Epidermal melanocyte (primary cell): Measurements from ENCODE around the gene CDC42BPG.
A peak's percentile ranks its signal among the peaks of the same experiment; 100 is the strongest.

Experiments
- DNase-seq: peaks from one replicate; pipeline ENCODE4 v3.0.0; 2011; ENCODE audit warnings: low spot score; ENCODE audit not compliant: insufficient read length

The CDC42BPG gene

DNA sequence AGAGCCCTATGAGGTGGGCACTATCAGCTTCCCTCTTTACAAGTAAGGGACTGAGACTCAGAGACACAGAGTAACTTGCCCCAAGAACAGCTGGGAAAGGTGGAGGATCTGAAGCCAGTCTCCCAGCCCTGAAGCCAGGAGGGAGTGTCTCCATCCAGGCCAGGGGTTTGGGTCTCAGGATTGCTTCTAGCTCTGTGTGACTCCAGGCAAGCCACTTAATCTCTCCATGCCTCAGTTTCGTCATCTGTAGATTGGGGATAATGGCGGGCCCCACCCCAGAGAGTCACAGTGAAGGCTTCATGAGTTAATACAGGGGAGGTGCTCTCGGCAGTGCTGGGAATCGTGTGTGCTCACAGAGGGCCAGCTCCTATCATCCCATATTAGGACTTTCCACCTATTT is 52.0 kb downstream of the CDC42BPG start:
- no peak for DNase-seq

DNA sequence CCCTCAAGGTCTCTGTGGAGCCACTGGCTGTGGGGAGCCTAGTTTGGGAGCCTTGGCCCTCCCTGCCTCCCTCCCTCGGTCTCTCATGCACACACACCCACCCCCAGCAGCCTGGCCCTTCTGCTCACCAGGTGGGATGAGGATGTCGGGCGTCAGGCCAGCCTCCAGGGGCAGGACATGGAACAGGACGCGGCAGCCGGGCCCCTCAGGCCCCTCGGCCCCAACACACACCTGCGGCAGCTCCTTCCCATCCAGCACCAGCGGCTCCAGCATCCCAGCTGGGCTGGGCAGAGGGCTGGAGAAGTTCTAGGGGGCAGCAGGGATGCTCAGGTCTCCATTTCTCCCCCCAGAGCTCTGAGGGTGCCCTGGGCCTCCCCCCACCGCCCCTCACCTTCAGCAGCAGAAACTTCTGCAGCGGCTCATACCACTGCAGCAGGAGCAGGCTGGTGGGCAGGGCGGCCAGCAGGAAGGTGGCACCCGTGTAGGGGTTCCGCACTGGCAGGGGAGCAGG is 52.6 kb downstream of the CDC42BPG start:
- no peak for DNase-seq

DNA sequence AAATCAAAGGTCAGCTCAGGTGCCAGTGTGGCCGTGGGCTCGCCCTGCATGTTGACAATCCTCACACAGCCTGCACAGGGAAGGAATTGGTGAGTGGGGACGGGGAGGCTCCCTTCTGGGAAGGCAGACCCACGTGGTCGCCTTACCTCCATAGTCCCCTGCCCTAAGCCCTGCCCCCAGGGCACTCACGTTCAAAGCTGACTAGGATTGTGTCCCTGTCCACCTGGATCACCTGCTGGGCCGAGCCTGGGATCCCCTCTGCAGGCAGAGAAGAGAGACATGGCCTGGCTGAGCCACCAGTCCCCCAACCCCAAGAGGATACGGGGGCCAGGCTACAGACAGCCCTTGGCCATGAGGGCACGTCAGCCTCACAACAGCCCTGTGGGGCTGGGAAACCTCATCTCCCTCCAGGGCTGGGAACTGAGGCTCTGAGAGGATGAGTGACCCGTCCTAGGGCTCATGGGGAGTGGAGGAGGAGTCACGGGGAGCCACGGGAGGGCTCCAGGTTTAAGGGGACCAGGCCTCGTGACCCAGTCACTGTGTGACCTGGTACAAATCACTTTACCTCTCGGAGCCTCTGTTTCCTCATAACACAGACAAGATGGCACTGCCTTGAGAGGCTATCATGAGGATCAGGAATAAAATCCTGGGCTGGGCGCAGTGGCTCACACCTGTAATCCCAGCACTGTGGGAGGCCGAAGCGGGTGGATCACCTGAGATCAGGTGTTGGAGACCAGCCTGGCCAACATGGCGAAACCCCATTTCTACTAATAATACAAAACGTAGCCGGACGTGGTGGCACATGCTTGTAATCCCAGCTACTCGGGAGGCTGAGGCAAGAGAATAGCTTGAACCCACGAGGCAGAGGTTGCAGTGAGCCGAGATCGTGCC is 54.0 kb downstream of the CDC42BPG start:
- no peak for DNase-seq

DNA sequence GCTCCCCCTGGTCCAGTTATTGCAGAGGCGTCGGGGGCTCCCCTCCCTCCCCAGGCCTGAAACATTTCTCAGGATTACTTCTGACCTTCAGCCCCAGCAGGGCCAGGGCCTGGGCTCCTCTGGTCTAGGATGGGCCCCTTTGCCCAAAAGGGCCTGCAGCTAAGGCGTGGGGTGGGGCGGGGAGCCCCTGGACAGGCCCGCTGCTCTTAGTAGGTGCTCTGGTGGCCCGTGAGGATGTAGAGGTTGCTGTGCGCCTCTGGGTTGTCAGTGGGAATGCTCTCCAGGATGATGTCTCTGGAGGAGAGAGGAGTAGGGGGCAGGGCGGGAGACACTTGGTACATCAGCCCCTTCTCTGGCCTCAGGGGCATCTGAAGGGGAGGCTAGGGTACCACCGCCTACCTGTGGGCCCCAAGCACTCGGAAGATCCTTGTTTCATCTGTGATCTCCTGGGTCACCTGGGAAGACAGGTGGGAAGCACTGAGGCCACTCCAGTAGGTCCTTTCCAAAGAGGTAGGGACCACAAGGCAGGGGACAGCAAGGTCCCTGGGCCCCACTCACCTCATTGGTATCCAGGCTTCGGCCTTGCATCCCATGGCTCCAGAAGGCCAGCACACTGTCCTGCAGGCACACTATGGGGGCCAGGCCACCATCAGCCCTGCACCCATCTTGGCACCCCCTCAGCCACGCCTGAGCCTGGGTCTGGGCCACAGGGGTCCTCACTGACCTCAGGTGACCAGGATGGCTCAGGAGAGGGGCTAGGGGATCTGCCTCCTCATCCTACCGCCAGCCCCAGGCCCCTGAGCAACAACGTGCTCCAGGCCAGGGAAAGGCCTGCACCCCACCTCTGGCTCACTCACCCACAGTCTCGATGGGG is 54.9 kb downstream of the CDC42BPG start:
- DNase-seq: no peak

DNA sequence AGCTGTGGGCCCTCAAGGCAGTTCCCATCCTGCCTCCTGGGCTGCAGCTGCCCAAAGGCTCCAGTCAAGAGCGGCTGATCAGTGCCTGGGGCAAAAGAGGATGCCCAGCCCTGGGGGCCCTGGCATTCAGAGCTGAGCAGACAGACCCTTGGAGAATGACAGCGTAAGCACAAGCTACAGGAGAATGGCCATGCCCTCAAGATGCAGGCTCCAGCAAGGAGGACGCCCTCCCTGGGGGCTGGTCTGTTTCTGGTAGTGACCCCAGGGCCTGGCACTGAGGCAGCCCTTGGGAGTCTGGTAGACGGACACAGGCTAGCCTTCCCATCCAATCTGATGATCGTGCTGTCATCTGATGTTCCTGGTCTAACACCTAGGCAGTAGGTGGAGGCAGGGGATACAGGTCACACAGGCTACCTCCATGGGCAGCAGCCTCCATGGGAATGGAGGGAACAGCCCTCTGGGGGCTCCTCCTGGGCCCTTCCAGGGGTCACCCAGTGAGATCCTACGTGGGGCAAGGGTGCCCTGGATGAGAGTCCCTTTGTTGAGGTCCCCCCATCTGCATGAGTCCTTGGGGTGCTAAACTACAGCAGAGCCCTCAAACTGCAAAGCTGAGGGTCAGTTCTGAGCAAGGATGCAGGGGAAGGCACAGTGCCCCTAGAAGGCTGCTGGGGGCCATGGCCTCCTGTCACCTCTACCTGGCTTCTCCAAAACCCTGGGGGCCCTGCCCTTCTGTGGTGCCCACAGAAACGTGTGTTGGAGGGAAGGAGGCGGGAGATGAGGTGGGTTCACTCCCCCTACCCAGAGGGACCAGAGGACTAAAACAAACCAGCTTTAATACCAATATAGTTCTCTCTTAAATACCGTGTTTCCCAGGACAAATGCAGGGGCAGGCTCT is 55.9 kb downstream of the CDC42BPG start:
- no peak for DNase-seq

DNA sequence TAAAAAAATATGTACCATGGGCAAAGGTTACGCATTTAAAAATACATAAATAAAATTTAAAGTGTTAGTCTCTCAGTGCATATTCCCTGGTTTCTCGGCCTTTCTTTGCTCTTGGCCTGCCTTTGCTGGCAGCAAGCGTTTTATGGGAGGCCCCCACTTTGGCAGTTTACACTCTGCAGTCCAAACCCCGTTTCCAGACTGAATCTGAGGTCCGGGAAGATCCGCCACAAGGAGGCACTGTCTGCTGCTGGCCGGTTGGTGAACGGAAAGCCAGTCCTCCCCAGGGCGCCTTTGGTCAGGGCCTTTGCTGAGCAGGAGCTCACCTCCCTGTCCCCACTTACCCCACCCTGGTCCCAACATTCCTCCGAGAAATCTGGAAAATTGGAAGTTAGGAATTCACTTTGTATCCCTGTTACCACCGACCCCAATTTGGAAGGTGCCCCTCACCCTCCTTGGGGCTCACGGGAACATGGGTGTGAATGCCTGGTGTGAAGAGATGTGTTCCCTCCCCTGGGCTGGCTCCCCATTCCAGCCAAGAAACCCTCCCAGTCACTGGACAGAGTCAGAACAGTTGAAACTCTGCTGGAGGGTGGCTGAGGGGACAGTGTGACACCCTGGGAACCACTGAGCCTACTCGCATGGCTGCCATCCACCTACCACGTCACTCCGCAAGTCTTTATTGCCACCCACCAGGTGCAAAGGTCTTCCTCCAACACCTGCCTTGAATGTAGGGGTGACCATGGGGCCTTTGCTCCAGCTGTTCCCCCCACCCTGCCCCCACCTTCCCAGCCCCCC is 56.7 kb downstream of the CDC42BPG start:
- DNase-seq: no peak

DNA sequence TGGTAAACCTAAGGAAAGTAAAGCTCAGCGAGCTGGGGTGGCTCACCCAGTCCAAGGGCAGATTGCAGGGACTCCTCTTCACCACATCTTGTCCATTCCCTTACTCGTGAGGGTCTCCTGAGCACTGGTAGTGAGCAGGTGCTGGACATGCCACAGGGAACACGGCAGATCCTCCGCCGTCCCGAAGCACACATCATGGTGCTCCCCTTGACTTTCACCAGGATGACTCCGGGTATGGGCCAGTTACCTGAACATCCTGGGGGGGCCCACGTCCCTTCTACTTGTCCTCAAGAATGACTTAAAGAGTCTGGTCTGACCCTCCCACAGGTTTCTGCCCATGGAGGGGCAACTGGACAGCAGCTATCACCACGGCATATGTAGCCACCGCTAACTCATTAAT is 58.1 kb downstream of the CDC42BPG start:
- no peak for DNase-seq

DNA sequence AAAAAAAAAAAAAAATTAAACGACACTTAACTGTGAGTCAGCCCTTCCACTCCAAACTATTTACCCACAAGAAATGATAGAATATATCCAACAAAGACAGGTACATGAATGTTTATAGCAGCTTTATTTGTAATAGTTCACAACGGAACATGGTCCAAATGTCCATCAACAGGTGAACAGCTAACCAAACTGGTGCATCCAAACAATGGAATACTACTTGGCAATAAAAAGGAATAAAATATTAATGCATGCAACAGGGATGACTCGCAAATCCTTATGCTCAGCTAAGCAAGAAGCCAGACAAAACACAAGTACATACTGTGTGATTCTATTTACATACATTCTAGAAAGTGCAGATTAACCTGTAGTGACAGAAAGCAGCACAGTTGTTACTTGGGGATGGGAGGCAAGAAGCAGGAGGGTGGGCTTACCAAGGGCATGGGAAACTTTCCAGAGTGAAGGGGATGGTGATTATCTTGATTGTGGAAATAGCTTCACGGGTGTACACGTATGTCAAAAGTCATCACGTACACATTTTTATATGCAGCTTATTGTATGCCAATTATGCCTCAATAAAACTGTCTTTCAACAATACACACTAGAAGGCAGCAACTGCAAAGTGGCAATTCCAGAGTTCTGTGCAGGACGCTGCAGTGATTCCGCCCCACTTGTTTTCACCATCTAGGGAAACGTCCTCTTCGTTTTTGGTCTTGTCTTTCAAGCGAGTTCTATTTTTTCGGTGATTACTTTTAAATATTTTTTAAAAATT is 59.5 kb downstream of the CDC42BPG start:
- no peak for DNase-seq

DNA sequence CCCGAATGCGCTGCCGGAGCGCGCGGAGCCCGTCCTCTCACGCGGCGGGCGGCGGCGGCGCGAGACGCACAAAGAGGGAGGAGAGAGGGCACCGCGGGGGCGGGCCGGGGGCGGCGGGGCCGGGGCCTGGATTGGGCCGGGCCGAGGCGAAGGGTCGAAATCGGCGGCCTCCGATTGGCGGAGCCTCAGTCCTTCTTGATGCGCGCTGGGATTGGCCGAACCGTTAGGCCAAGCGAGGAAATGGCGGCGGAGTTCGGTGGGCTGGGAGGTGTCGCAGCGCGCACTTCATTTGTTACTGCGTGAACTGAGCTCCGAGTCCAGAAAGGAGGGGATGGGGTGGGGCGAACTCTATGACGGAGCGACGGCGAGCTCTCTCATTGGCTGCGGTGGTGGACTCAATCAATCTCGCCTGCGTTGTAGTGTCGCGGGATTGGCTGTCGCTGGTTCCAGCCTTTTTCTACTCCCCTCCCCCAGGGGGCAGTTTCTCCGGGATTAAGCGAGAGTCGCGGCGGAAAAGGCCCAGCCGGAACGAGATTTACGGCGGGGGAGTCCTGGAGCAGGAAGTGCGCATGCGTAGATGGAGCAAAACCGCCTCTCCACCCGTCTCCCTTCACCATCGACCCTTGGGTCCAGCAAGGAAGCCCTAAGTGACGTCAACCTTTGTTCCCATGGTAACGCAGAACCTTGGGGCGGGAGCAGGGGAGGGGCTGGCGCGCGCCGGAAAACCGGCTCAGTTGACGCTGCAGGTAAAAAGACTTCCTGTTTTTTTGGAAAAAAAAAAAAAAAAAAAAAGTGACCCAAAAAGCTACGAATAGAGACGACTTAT is 65.8 kb downstream of the CDC42BPG start, which contains the start of gene SF1:
Gene SF1, minus strand, starts transcription at position 70 of the 826 bp plus-strand sequence. CDS start 150 bp downstream, outside the sequence.
- DNase-seq: peak; percentile 96

DNA sequence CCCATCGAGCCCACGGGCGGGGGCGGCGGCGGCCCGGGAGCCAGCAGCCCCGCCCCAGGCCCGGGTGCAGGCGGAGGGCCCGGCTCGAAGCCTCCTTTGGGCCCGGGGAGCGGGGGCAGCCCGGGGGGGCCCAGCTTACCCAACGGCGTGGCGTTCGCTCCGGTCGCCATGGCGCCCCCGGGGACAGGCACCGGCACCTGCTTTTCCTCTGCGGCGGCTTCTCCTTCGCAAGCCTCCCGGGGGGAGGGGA is 66.3 kb downstream of the CDC42BPG start:
- DNase-seq: no peak

DNA sequence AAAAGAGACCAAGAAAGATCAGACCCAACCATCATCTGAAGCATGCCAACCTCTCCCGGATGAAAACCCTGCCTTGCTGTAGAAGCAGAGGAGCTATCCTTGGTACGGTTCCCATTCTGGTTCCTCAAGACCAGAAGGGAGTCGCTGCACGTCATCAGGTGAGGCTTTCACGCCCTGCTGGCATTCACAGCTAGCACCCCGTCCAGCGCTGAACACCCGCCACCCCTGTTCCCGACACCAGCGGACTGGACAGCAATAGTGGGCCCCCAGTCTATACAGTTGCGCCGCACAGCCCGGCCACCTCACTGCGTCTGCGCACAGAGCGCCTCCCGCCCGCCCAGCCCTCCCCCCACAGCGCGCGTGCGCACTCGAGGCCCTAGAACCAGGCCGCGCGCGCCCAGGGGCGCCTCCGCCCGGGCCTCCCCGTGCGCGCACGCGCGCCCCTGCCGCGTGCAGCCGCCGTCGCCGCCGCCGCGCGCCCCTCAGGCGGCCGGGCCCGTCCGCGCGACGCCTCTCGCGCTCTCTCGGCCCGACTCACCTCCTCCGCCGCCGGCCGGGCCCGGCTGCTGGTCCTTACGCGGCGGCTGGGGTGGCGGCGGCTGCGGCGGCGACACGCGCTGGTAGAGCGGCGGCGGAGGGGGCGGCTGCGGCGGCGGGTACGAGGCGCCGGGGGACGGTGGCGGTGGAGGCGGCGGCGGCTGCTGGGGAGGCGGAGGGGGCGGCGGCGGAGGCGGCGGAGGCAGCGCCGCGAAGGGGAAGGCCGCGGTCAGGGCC is 66.8 kb downstream of the CDC42BPG start:
- peak; percentile 93 for DNase-seq

DNA sequence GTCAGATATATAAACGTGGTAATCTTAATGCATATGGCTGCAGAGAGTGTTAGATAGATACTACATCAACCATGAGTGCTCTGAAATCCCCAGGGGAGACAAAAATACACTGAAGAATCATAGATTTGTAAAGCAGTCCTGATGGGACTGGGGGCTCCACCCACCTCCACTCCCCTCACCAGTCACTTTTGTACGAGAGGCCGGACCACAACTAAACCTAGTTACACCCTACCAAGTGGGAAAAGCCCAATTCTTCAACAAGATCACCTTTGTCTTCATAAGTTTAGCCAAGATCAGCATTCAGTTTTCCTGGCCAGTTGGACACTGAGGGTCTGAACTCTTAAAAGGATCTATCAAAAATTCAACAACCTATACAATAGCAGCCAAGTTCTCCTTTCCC is 67.6 kb downstream of the CDC42BPG start:
- DNase-seq: no peak

DNA sequence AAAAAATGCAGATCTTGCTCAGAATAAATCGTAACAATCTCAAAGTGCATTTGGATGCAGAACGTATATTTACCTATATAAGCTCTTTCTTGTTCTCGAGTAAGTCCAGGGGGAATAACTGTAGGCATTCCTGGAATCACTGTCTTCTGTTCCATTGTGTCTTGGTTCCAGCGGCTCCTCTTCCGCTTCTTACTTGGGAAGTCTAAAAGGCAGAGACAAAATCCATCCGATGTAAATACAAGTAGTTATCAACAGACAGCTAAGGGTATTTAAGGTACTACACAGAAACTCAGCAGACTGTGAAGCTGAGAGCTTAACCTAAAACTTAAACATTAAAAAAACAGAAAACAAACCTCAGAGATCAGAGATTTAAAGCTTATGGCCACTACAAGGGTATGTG is 68.0 kb downstream of the CDC42BPG start:
- no peak for DNase-seq

DNA sequence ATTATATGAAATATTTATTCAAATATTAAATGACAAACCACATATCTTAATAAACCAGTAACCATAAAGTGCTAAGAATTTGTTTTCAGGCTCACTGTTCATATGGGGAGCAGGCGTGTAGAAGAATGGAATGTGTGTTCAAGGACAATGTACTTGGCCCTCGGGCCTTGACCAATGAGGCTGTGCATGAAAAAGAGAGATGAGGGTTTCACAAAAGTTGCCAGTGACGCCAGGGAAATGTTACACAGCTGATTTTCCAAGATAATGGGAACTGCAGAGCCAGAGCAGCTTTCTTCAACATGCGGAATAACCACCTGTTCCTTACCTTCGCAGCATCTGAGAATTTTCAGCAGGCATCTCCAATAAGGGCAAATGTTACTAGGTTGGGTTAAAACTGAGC is 70.3 kb downstream of the CDC42BPG start:
- DNase-seq: no peak
